H1 (cell line): ENCODE results near the gene SAMD4A.

Experiments
- BCL11A ChIP-seq, 2 experiments: IDR thresholded peaks; one replicate each; pipeline ENCODE4 v1.6.1; 2011; ENCODE audit warnings: low read depth in 2 of 2, low read length in 2 of 2, mild to moderate bottlenecking in 2 of 2
- EP300 ChIP-seq, 2 experiments: IDR thresholded peaks; 1 replicate in 1 of 2; 2 replicates in 1 of 2; pipeline ENCODE4 v1.6.1; 2011 to 2012; ENCODE audit warnings: low read depth in 2 of 2, low read length in 2 of 2, mild to moderate bottlenecking in 2 of 2, borderline replicate concordance in 1 of 2, inconsistent platforms in 1 of 2, moderate library complexity in 1 of 2
- GTF2F1 ChIP-seq: IDR thresholded peaks from 2 replicates; pipeline ENCODE4 v1.6.1; 2012; ENCODE audit warnings: low read depth, low read length, improper control_type of control experiment, borderline replicate concordance
- KDM1A ChIP-seq: fragments of 200-600, 300-600 bp; sonication (generic); IDR thresholded peaks from 2 replicates; pipeline ENCODE4 v1.7.1; 2016; ENCODE audit warnings: mild to moderate bottlenecking, low read length, borderline replicate concordance
- POLR2A ChIP-seq, 2 experiments: IDR thresholded peaks; 1 replicate in 1 of 2; 2 replicates in 1 of 2; pipeline ENCODE4 v1.6.1; 2011; ENCODE audit warnings: low read depth in 2 of 2, low read length in 2 of 2, mild to moderate bottlenecking in 2 of 2; ENCODE audit errors: control extremely low read depth in 1 of 2
- POLR2AphosphoS5 ChIP-seq: IDR thresholded peaks from 2 replicates; pipeline ENCODE4 v1.6.1; 2011; ENCODE audit warnings: low read depth, low read length
- RFX5 ChIP-seq: IDR thresholded peaks from 2 replicates; pipeline ENCODE4 v1.6.1; 2011; ENCODE audit warnings: low read depth, low read length, improper control_type of control experiment, borderline replicate concordance
- SIN3A ChIP-seq, 2 experiments: IDR thresholded peaks in 1 of 2; conservative IDR thresholded peaks in 1 of 2; 2 replicates each; pipeline ENCODE4 v1.6.1; 2011 to 2012; ENCODE audit warnings: low read length in 2 of 2, improper control_type of control experiment in 1 of 2, low read depth in 1 of 2, mild to moderate bottlenecking in 1 of 2
- TBP ChIP-seq: IDR thresholded peaks from 2 replicates; pipeline ENCODE4 v1.6.1; 2011; ENCODE audit warnings: low read depth, low read length, improper control_type of control experiment
- TEAD4 ChIP-seq: IDR thresholded peaks from 2 replicates; pipeline ENCODE4 v1.6.1; 2012; ENCODE audit warnings: low read depth, low read length, inconsistent platforms, mixed read lengths
- YY1 ChIP-seq: IDR thresholded peaks from 2 replicates; pipeline ENCODE4 v1.6.1; 2011; ENCODE audit warnings: low read depth, mild to moderate bottlenecking, low read length
- TF ChIP-seq, protein P1 (sequence below), 3 experiments: IDR thresholded peaks; 1 replicate in 2 of 3; 2 replicates in 1 of 3; pipeline versions ENCODE4 v1.5.1 to v1.6.1; 2011; ENCODE audit warnings: low read length in 3 of 3, mild to moderate bottlenecking in 3 of 3, inconsistent platforms in 2 of 3, low read depth in 1 of 3, moderate library complexity in 1 of 3; ENCODE audit not compliant: insufficient read depth in 1 of 3; ENCODE audit errors: control extremely low read depth in 1 of 3

- TF ChIP-seq, protein P1, sequence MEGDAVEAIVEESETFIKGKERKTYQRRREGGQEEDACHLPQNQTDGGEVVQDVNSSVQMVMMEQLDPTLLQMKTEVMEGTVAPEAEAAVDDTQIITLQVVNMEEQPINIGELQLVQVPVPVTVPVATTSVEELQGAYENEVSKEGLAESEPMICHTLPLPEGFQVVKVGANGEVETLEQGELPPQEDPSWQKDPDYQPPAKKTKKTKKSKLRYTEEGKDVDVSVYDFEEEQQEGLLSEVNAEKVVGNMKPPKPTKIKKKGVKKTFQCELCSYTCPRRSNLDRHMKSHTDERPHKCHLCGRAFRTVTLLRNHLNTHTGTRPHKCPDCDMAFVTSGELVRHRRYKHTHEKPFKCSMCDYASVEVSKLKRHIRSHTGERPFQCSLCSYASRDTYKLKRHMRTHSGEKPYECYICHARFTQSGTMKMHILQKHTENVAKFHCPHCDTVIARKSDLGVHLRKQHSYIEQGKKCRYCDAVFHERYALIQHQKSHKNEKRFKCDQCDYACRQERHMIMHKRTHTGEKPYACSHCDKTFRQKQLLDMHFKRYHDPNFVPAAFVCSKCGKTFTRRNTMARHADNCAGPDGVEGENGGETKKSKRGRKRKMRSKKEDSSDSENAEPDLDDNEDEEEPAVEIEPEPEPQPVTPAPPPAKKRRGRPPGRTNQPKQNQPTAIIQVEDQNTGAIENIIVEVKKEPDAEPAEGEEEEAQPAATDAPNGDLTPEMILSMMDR (IDR thresholded peaks at IDR 0.05; ENCODE audit: control extremely low read depth in 1 of 3, insufficient read depth in 1 of 3, low read depth in 1 of 3, low read length in 3 of 3) = peak; percentile 92 to 98 (median 96)
- TF ChIP-seq EP300 (IDR thresholded peaks at IDR 0.05; ENCODE audit: borderline replicate concordance in 1 of 2, low read depth in 2 of 2, low read length in 2 of 2) = no peak
- no peak for TF ChIP-seq TEAD4
- TF ChIP-seq YY1 = no peak
- TF ChIP-seq POLR2A (IDR thresholded peaks at IDR 0.05; ENCODE audit: control extremely low read depth in 1 of 2, low read depth in 2 of 2, low read length in 2 of 2) = no peak
- TF ChIP-seq BCL11A (IDR thresholded peaks at IDR 0.05; ENCODE audit: low read depth in 2 of 2, low read length in 2 of 2) = no peak
- no peak for TF ChIP-seq RFX5
- no peak for TF ChIP-seq SIN3A (conservative IDR thresholded peaks at IDR 0.05 in 1 of 2, IDR thresholded peaks at IDR 0.05 in 1 of 2; ENCODE audit: low read depth in 1 of 2, low read length in 2 of 2)
- no peak for TF ChIP-seq TBP
- no peak for TF ChIP-seq GTF2F1
- TF ChIP-seq KDM1A = no peak
- no peak for TF ChIP-seq POLR2AphosphoS5
Observed at GRCh38 chr14:54691525-54692283, 124.8 kb downstream of the SAMD4A start.
